H9 (cell line): Measurements from ENCODE around the gene DNAJB11. TPM values are rescaled to one million over a fixed set of nuclear protein-coding genes. Genes with fewer than 3 reads are reported as not detected.

Experiments
- total RNA-seq: library from RNA; stranded (reverse); gene quantifications from 2 replicates; pipeline ENCODE4 v1.2.1, GENCODE V29; 2021

Gene DNAJB11
- total RNA-seq, 1 experiment from 2014 or later: 61.2 TPM

Other genes with a start within 250 kb of the DNAJB11 start
- not detected in 2 replicates for gene DGKG, start 208.5 kb upstream of the DNAJB11 start, total RNA-seq
- gene CRYGS, start 26.3 kb upstream of the DNAJB11 start, total RNA-seq: 0.83 and 1.0 TPM in 2 replicates
- gene TBCCD1, start 3.4 kb upstream of the DNAJB11 start, total RNA-seq: 7.4 and 8.6 TPM in 2 replicates
- gene AHSG, start 42.3 kb downstream of the DNAJB11 start, total RNA-seq: 0.13 TPM in 1 of 2 replicates, not detected in the other
- not detected in 2 replicates for gene FETUB, start 69.7 kb downstream of the DNAJB11 start, total RNA-seq
- not detected in 2 replicates for gene HRG, start 95.3 kb downstream of the DNAJB11 start, total RNA-seq
- not detected in 2 replicates for gene KNG1, start 146.6 kb downstream of the DNAJB11 start, total RNA-seq
- 398 and 417 TPM in 2 replicates for gene EIF4A2, start 212.9 kb downstream of the DNAJB11 start, total RNA-seq
- gene RFC4, start 235.8 kb downstream of the DNAJB11 start, total RNA-seq: 103 and 108 TPM in 2 replicates